WTC11 (cell line): ENCODE measurements around the gene SPAG9. TPM values are rescaled to one million over a fixed set of nuclear protein-coding genes. Genes with fewer than 3 reads are reported as not detected.

Source experiments
- ATF1 ChIP-seq: sonication (generic); formaldehyde crosslinking; IDR thresholded peaks from 2 replicates; pipeline ENCODE4 v1.8.1; 2023; ENCODE audit warnings: mild to moderate bottlenecking, moderate library complexity, missing genetic modification reagents
- ETV6 ChIP-seq: sonication (generic); formaldehyde crosslinking; IDR thresholded peaks from 2 replicates; pipeline ENCODE4 v1.8.1; 2022; ENCODE audit warnings: mild to moderate bottlenecking, missing genetic modification reagents
- KAT7 ChIP-seq: sonication (generic); formaldehyde crosslinking; IDR thresholded peaks from 2 replicates; pipeline ENCODE4 v1.8.1; 2023; ENCODE audit warnings: missing genetic modification reagents, mild to moderate bottlenecking, borderline replicate concordance
- MXD4 ChIP-seq: fragments of 250-450 bp; sonication (Bioruptor Pico); IDR thresholded peaks from 2 replicates; pipeline ENCODE4 v1.8.0; 2021; ENCODE audit warnings: mild to moderate bottlenecking, moderate library complexity, borderline replicate concordance
- NFATC4 ChIP-seq: fragments of 250-450 bp; sonication (Bioruptor Pico); IDR thresholded peaks from 2 replicates; pipeline ENCODE4 v1.9.0; 2021; ENCODE audit warnings: mild to moderate bottlenecking
- NFE2L1 ChIP-seq: sonication (generic); formaldehyde crosslinking; IDR thresholded peaks from 2 replicates; pipeline ENCODE4 v1.8.1; 2023; ENCODE audit warnings: missing genetic modification reagents
- OVOL2 ChIP-seq: fragments of 250-450 bp; sonication (Bioruptor Pico); IDR thresholded peaks from 2 replicates; pipeline ENCODE4 v1.9.0; 2021; ENCODE audit warnings: mild to moderate bottlenecking, borderline replicate concordance
- SMAD3 ChIP-seq: sonication (generic); formaldehyde crosslinking; IDR thresholded peaks from 2 replicates; pipeline ENCODE4 v1.8.0; 2022; ENCODE audit warnings: missing genetic modification reagents, mild to moderate bottlenecking, borderline replicate concordance
- SMAD4 ChIP-seq: sonication (generic); formaldehyde crosslinking; IDR thresholded peaks from 2 replicates; pipeline ENCODE4 v1.8.0; 2022; ENCODE audit warnings: mild to moderate bottlenecking, missing genetic modification reagents
- SP1 ChIP-seq: sonication (generic); formaldehyde crosslinking; conservative IDR thresholded peaks from 2 replicates; pipeline ENCODE4 v1.8.1; 2022; ENCODE audit warnings: missing genetic modification reagents
- STAT6 ChIP-seq: sonication (generic); formaldehyde crosslinking; conservative IDR thresholded peaks from 2 replicates; pipeline ENCODE4 v1.8.1; 2023; ENCODE audit warnings: mild to moderate bottlenecking, low read depth, missing genetic modification reagents, moderate library complexity
- USF1 ChIP-seq: sonication (generic); formaldehyde crosslinking; IDR thresholded peaks from 2 replicates; pipeline ENCODE4 v1.8.0; 2022; ENCODE audit warnings: mild to moderate bottlenecking, missing genetic modification reagents
- USF2 ChIP-seq: sonication (generic); formaldehyde crosslinking; IDR thresholded peaks from 2 replicates; pipeline ENCODE4 v1.8.1; 2023; ENCODE audit warnings: mild to moderate bottlenecking, missing genetic modification reagents, moderate library complexity
- ZBTB21 ChIP-seq: sonication (generic); formaldehyde crosslinking; IDR thresholded peaks from 2 replicates; pipeline ENCODE4 v1.8.1; 2023; ENCODE audit warnings: mild to moderate bottlenecking, missing genetic modification reagents, borderline replicate concordance
- ZNF121 ChIP-seq: sonication (generic); formaldehyde crosslinking; IDR thresholded peaks from 2 replicates; pipeline ENCODE4 v1.8.0; 2023; ENCODE audit warnings: missing genetic modification reagents
- ZNF219 ChIP-seq: sonication (generic); formaldehyde crosslinking; IDR thresholded peaks from 2 replicates; pipeline ENCODE4 v1.8.0; 2023; ENCODE audit warnings: missing genetic modification reagents, mild to moderate bottlenecking, borderline replicate concordance
- ZNF416 ChIP-seq: fragments of 250-450 bp; sonication (Bioruptor Pico); IDR thresholded peaks from 2 replicates; pipeline ENCODE4 v1.9.0; 2021; ENCODE audit warnings: mild to moderate bottlenecking, inconsistent platforms
- ZSCAN18 ChIP-seq: fragments of 250-450 bp; sonication (Bioruptor Pico); IDR thresholded peaks from 2 replicates; pipeline ENCODE4 v2.1.2; 2022; ENCODE audit warnings: mild to moderate bottlenecking, moderate library complexity
- total RNA-seq: library from RNA; stranded (reverse); gene quantifications from 3 replicates; pipeline ENCODE4 v1.2.3, GENCODE V29; 2021
- TF ChIP-seq, protein P1 (sequence below): sonication (generic); formaldehyde crosslinking; IDR thresholded peaks from 2 replicates; pipeline ENCODE4 v1.8.1; 2022; ENCODE audit warnings: mild to moderate bottlenecking, missing genetic modification reagents, moderate library complexity, borderline replicate concordance
- TF ChIP-seq, protein P2 (sequence below): sonication (generic); formaldehyde crosslinking; IDR thresholded peaks from 2 replicates; pipeline ENCODE4 v1.8.1; 2023; ENCODE audit warnings: mild to moderate bottlenecking, moderate library complexity, missing genetic modification reagents
- TF ChIP-seq, protein P3 (sequence below): sonication (generic); formaldehyde crosslinking; IDR thresholded peaks from 2 replicates; pipeline ENCODE4 v1.8.1; 2023; ENCODE audit warnings: mild to moderate bottlenecking, missing genetic modification reagents
- TF ChIP-seq, protein P4 (sequence below): sonication (generic); formaldehyde crosslinking; IDR thresholded peaks from 2 replicates; pipeline ENCODE4 v1.8.1; 2023; ENCODE audit warnings: mild to moderate bottlenecking, missing genetic modification reagents
- TF ChIP-seq, protein P5 (sequence below): sonication (generic); formaldehyde crosslinking; IDR thresholded peaks from 2 replicates; pipeline ENCODE4 v1.8.0; 2022; ENCODE audit warnings: mild to moderate bottlenecking, missing genetic modification reagents

SPAG9 gene
- total RNA-seq, 1 experiment from 2014 or later, result 51.9 TPM

GRCh38 chr17:51166198-51166986, 45.7 kb upstream of the SPAG9 start, which contains the start of gene NME2 (continued):
- TF ChIP-seq, protein P1, sequence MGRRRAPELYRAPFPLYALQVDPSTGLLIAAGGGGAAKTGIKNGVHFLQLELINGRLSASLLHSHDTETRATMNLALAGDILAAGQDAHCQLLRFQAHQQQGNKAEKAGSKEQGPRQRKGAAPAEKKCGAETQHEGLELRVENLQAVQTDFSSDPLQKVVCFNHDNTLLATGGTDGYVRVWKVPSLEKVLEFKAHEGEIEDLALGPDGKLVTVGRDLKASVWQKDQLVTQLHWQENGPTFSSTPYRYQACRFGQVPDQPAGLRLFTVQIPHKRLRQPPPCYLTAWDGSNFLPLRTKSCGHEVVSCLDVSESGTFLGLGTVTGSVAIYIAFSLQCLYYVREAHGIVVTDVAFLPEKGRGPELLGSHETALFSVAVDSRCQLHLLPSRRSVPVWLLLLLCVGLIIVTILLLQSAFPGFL (CRISPR knock-in tag), result no peak; the same call in 1 of the 2 replicates
- TF ChIP-seq SMAD3 (no peak), USF1 (CRISPR knock-in tag) (peak; percentile 21; the same call in 1 of the 2 replicates), USF2 (CRISPR knock-in tag) (peak; percentile 71), SMAD4 (CRISPR knock-in tag) (0 out of 2 replicates have a peak, but pooled peaks have one; percentile 11), KAT7 (CRISPR knock-in tag) (no peak), ZSCAN18 (CRISPR knock-in tag) (no peak), SP1 (CRISPR knock-in tag) (peak; percentile 61), NFATC4 (CRISPR knock-in tag) (no peak), ATF1 (CRISPR knock-in tag) (0 out of 2 replicates have a peak, but pooled peaks have one; percentile 36), ZNF416 (CRISPR knock-in tag) (no peak; the same call in 1 of the 2 replicates), ZNF121 (no peak), MXD4 (CRISPR knock-in tag) (no peak), STAT6 (CRISPR knock-in tag) (no peak), NFE2L1 (peak; percentile 72), OVOL2 (CRISPR knock-in tag) (no peak), ETV6 (CRISPR knock-in tag) (peak; percentile 85), ZBTB21 (CRISPR knock-in tag) (no peak), ZNF219 (CRISPR knock-in tag) (no peak)
- TF ChIP-seq, protein P2, sequence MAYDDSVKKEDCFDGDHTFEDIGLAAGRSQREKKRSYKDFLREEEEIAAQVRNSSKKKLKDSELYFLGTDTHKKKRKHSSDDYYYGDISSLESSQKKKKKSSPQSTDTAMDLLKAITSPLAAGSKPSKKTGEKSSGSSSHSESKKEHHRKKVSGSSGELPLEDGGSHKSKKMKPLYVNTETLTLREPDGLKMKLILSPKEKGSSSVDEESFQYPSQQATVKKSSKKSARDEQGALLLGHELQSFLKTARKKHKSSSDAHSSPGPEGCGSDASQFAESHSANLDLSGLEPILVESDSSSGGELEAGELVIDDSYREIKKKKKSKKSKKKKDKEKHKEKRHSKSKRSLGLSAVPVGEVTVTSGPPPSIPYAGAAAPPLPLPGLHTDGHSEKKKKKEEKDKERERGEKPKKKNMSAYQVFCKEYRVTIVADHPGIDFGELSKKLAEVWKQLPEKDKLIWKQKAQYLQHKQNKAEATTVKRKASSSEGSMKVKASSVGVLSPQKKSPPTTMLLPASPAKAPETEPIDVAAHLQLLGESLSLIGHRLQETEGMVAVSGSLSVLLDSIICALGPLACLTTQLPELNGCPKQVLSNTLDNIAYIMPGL, result peak; percentile 93
- TF ChIP-seq, protein P3, sequence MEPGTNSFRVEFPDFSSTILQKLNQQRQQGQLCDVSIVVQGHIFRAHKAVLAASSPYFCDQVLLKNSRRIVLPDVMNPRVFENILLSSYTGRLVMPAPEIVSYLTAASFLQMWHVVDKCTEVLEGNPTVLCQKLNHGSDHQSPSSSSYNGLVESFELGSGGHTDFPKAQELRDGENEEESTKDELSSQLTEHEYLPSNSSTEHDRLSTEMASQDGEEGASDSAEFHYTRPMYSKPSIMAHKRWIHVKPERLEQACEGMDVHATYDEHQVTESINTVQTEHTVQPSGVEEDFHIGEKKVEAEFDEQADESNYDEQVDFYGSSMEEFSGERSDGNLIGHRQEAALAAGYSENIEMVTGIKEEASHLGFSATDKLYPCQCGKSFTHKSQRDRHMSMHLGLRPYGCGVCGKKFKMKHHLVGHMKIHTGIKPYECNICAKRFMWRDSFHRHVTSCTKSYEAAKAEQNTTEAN (CRISPR knock-in tag), result 0 out of 2 replicates have a peak, but pooled peaks have one; percentile 17
- TF ChIP-seq, protein P4, sequence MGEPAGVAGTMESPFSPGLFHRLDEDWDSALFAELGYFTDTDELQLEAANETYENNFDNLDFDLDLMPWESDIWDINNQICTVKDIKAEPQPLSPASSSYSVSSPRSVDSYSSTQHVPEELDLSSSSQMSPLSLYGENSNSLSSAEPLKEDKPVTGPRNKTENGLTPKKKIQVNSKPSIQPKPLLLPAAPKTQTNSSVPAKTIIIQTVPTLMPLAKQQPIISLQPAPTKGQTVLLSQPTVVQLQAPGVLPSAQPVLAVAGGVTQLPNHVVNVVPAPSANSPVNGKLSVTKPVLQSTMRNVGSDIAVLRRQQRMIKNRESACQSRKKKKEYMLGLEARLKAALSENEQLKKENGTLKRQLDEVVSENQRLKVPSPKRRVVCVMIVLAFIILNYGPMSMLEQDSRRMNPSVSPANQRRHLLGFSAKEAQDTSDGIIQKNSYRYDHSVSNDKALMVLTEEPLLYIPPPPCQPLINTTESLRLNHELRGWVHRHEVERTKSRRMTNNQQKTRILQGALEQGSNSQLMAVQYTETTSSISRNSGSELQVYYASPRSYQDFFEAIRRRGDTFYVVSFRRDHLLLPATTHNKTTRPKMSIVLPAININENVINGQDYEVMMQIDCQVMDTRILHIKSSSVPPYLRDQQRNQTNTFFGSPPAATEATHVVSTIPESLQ, result no peak
- TF ChIP-seq, protein P5, sequence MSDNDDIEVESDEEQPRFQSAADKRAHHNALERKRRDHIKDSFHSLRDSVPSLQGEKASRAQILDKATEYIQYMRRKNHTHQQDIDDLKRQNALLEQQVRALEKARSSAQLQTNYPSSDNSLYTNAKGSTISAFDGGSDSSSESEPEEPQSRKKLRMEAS (CRISPR knock-in tag), result peak; percentile 76
